ENCODE data around the gene KRT6B.
"Not testable (repeated sequence)": the region's sequence is repeated elsewhere in the genome, so short reads cannot be mapped to it uniquely, and the experiment has no call there.

DNA sequence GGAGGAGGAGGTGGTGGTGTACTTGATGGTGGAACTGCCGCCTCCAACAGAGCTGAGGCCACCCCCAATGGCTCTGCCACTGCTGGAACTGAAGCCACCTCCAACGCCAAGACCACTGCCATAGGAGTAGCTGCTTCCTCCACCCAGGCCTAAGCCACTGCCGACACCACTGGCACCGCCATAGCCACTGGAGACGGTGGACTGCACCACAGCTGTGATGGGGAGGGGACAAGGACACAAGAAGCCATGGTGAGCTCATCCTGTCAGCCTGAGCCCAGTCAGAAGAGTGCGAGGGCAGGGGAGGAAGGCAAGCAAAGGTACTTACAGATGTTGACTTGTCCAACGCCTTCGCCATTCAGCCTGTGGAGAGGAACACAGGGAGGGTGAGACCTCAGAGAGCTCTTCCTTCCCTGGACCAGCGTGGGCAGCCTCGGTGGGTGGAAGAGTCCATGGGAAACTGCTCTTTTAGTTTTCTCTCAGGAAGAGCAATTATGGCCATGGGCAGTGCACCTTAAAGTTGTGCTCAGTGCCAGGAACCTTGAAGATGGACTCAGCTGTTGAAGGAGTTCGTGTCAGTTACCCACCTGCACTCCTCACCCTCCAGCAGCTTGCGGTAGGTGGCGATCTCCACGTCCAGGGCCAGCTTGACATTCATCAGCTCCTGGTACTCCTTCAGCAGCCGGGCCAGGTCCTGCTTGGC lies 35.9 kb upstream of the KRT6B start:
- TF ChIP-seq, protein P1, sequence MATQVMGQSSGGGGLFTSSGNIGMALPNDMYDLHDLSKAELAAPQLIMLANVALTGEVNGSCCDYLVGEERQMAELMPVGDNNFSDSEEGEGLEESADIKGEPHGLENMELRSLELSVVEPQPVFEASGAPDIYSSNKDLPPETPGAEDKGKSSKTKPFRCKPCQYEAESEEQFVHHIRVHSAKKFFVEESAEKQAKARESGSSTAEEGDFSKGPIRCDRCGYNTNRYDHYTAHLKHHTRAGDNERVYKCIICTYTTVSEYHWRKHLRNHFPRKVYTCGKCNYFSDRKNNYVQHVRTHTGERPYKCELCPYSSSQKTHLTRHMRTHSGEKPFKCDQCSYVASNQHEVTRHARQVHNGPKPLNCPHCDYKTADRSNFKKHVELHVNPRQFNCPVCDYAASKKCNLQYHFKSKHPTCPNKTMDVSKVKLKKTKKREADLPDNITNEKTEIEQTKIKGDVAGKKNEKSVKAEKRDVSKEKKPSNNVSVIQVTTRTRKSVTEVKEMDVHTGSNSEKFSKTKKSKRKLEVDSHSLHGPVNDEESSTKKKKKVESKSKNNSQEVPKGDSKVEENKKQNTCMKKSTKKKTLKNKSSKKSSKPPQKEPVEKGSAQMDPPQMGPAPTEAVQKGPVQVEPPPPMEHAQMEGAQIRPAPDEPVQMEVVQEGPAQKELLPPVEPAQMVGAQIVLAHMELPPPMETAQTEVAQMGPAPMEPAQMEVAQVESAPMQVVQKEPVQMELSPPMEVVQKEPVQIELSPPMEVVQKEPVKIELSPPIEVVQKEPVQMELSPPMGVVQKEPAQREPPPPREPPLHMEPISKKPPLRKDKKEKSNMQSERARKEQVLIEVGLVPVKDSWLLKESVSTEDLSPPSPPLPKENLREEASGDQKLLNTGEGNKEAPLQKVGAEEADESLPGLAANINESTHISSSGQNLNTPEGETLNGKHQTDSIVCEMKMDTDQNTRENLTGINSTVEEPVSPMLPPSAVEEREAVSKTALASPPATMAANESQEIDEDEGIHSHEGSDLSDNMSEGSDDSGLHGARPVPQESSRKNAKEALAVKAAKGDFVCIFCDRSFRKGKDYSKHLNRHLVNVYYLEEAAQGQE (IDR thresholded peaks at IDR 0.05; ENCODE audit: low read depth), result not testable (repeated sequence)
- not testable (repeated sequence) for TF ChIP-seq RAD21 (IDR thresholded peaks at IDR 0.05; ENCODE audit: low read depth); EZH2phosphoT487 (IDR thresholded peaks at IDR 0.05; ENCODE audit: borderline replicate concordance); CEBPB (IDR thresholded peaks at IDR 0.05; ENCODE audit: low read depth)
- TF ChIP-seq, protein P2, sequence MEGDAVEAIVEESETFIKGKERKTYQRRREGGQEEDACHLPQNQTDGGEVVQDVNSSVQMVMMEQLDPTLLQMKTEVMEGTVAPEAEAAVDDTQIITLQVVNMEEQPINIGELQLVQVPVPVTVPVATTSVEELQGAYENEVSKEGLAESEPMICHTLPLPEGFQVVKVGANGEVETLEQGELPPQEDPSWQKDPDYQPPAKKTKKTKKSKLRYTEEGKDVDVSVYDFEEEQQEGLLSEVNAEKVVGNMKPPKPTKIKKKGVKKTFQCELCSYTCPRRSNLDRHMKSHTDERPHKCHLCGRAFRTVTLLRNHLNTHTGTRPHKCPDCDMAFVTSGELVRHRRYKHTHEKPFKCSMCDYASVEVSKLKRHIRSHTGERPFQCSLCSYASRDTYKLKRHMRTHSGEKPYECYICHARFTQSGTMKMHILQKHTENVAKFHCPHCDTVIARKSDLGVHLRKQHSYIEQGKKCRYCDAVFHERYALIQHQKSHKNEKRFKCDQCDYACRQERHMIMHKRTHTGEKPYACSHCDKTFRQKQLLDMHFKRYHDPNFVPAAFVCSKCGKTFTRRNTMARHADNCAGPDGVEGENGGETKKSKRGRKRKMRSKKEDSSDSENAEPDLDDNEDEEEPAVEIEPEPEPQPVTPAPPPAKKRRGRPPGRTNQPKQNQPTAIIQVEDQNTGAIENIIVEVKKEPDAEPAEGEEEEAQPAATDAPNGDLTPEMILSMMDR (IDR thresholded peaks at IDR 0.05 in 2 of 3, conservative IDR thresholded peaks at IDR 0.05 in 1 of 3; ENCODE audit: borderline replicate concordance in 1 of 3, insufficient read depth in 1 of 3, low read depth in 2 of 3, low read length in 2 of 3), result not testable (repeated sequence)
